ENCODE measurements around the gene LAMC2.
A peak's percentile ranks its signal among the peaks of the same experiment; 100 is the strongest.

Gene LAMC2

DNA sequence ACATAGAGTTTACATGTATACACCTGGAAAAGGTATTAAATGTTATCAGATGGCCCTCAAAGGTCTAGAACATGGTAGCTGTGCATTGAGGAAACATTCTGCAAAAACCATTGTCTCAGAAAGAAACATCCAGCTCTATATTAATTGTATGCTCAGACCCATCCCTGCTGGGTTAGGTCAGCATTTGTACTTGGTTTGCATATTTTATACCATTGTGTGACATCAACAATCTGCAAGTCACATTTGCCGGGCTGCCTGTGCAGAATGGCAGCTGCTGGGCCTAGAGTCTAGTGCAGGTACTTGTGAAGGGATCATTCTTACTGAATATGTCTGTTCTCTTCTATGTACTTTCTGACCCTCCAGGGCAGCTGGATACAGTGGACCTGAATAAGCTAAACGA lies 43.9 kb upstream of the LAMC2 start:
- no peak for TF ChIP-seq TOX (CRISPR knock-in tag; IDR thresholded peaks at IDR 0.05; ENCODE audit: borderline replicate concordance)
- ATAC-seq = no peak

DNA sequence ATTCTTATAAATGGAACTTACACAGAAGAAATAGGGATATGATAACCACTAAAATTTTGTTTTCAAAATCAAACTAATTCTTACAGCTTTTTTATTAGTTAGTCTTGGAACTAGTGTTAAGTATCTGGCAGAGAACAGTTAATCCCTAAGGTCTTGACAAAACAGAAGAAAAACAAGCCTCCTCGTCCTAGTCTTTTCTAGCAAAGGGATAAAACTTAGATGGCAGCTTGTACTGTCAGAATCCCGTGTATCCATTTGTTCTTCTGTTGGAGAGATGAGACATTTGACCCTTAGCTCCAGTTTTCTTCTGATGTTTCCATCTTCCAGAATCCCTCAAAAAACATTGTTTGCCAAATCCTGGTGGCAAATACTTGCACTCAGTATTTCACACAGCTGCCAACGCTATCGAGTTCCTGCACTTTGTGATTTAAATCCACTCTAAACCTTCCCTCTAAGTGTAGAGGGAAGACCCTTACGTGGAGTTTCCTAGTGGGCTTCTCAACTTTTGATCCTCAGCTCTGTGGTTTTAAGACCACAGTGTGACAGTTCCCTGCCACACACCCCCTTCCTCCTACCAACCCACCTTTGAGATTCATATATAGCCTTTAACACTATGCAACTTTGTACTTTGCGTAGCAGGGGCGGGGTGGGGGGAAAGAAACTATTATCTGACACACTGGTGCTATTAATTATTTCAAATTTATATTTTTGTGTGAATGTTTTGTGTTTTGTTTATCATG lies 42.3 kb upstream of the LAMC2 start:
- ATAC-seq = no peak
- TF ChIP-seq ZFP3 (CRISPR knock-in tag; IDR thresholded peaks at IDR 0.05) (no peak), PPARA (CRISPR knock-in tag; IDR thresholded peaks at IDR 0.05; ENCODE audit: borderline replicate concordance) (no peak), ISL1 (CRISPR knock-in tag; IDR thresholded peaks at IDR 0.05) (no peak)

DNA sequence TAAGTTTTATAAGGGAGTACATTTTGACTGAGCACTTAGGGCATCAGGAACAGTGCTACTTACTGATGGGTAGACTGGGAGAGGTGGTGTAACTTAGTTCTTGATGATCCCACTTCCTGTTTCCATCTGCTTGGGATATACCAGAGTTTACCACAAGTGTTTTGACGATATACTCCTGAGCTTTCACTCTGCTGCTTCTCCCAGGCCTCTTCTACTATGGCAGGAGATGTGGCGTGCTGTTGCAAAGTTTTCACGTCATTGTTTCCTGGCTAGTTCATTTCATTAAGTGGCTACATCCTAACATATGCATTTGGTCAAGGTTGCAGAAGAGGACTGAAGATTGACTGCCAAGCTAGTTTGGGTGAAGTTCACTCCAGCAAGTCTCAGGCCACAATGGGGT lies 41.3 kb upstream of the LAMC2 start:
- no peak for TF ChIP-seq GLIS3 (CRISPR knock-in tag; IDR thresholded peaks at IDR 0.05)
- no peak for TF ChIP-seq ZC3H10 (CRISPR knock-in tag; IDR thresholded peaks at IDR 0.05)
- TF ChIP-seq TOX (CRISPR knock-in tag; IDR thresholded peaks at IDR 0.05; ENCODE audit: borderline replicate concordance) = no peak
- TF ChIP-seq ZNF8 (CRISPR knock-in tag; IDR thresholded peaks at IDR 0.05) = no peak
- TF ChIP-seq ZNF70 (CRISPR knock-in tag; IDR thresholded peaks at IDR 0.05) = no peak
- TF ChIP-seq, protein P1, sequence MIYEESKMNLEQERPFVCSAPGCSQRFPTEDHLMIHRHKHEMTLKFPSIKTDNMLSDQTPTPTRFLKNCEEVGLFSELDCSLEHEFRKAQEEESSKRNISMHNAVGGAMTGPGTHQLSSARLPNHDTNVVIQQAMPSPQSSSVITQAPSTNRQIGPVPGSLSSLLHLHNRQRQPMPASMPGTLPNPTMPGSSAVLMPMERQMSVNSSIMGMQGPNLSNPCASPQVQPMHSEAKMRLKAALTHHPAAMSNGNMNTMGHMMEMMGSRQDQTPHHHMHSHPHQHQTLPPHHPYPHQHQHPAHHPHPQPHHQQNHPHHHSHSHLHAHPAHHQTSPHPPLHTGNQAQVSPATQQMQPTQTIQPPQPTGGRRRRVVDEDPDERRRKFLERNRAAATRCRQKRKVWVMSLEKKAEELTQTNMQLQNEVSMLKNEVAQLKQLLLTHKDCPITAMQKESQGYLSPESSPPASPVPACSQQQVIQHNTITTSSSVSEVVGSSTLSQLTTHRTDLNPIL (CRISPR knock-in tag; IDR thresholded peaks at IDR 0.05; ENCODE audit: low read depth) = no peak
- no peak for TF ChIP-seq ZFP30 (CRISPR knock-in tag; IDR thresholded peaks at IDR 0.05)
- no peak for TF ChIP-seq OSR1 (CRISPR knock-in tag; IDR thresholded peaks at IDR 0.05)
- no peak for TF ChIP-seq TCF4 (CRISPR knock-in tag; IDR thresholded peaks at IDR 0.05; ENCODE audit: borderline replicate concordance)
- TF ChIP-seq ESRRG (CRISPR knock-in tag; IDR thresholded peaks at IDR 0.05) = no peak
- TF ChIP-seq ZNF565 (CRISPR knock-in tag; conservative IDR thresholded peaks at IDR 0.05; ENCODE audit: low read depth) = no peak
- TF ChIP-seq CSDC2 (CRISPR knock-in tag; IDR thresholded peaks at IDR 0.05) = no peak
- TF ChIP-seq BACH2 (CRISPR knock-in tag; IDR thresholded peaks at IDR 0.05; ENCODE audit: borderline replicate concordance) = no peak
- no peak for TF ChIP-seq RARB (CRISPR knock-in tag; IDR thresholded peaks at IDR 0.05)
- TF ChIP-seq, protein P2, sequence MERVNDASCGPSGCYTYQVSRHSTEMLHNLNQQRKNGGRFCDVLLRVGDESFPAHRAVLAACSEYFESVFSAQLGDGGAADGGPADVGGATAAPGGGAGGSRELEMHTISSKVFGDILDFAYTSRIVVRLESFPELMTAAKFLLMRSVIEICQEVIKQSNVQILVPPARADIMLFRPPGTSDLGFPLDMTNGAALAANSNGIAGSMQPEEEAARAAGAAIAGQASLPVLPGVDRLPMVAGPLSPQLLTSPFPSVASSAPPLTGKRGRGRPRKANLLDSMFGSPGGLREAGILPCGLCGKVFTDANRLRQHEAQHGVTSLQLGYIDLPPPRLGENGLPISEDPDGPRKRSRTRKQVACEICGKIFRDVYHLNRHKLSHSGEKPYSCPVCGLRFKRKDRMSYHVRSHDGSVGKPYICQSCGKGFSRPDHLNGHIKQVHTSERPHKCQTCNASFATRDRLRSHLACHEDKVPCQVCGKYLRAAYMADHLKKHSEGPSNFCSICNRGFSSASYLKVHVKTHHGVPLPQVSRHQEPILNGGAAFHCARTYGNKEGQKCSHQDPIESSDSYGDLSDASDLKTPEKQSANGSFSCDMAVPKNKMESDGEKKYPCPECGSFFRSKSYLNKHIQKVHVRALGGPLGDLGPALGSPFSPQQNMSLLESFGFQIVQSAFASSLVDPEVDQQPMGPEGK (CRISPR knock-in tag; IDR thresholded peaks at IDR 0.05; ENCODE audit: borderline replicate concordance) = no peak
- ATAC-seq = no peak

DNA sequence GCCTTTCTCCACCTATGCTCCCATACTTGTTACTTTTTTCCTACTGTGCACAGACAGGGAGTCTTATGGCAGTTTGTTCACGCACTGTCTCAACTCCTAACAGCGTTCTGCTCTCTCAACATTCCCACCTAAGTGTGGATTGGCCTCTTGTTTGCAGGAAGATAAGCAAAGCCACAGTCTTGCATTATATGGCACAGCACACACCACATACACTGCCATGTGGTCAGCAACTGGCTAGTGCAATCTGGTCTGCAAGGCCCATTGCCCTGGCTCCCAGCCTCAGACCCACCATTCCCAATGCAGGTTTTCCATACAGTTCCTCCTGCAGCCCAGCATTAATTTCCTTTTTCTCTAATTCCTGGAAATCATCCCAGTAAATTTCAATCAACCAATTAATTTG lies 38.3 kb upstream of the LAMC2 start:
- peak; percentile 42 for ATAC-seq
- no peak for TF ChIP-seq ESRRG (CRISPR knock-in tag; IDR thresholded peaks at IDR 0.05)
- TF ChIP-seq ZNF565 (CRISPR knock-in tag; conservative IDR thresholded peaks at IDR 0.05; ENCODE audit: low read depth) = no peak
- no peak for TF ChIP-seq OSR1 (CRISPR knock-in tag; IDR thresholded peaks at IDR 0.05)
- TF ChIP-seq, protein P1 (CRISPR knock-in tag; IDR thresholded peaks at IDR 0.05; ENCODE audit: low read depth) = no peak
- TF ChIP-seq, protein P2 (CRISPR knock-in tag; IDR thresholded peaks at IDR 0.05; ENCODE audit: borderline replicate concordance) = no peak
- no peak for TF ChIP-seq ZFP30 (CRISPR knock-in tag; IDR thresholded peaks at IDR 0.05)
- TF ChIP-seq, protein P3, sequence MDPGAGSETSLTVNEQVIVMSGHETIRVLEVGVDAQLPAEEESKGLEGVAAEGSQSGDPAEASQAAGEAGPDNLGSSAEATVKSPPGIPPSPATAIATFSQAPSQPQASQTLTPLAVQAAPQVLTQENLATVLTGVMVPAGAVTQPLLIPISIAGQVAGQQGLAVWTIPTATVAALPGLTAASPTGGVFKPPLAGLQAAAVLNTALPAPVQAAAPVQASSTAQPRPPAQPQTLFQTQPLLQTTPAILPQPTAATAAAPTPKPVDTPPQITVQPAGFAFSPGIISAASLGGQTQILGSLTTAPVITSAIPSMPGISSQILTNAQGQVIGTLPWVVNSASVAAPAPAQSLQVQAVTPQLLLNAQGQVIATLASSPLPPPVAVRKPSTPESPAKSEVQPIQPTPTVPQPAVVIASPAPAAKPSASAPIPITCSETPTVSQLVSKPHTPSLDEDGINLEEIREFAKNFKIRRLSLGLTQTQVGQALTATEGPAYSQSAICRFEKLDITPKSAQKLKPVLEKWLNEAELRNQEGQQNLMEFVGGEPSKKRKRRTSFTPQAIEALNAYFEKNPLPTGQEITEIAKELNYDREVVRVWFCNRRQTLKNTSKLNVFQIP (CRISPR knock-in tag; IDR thresholded peaks at IDR 0.05; ENCODE audit: borderline replicate concordance, low read depth) = no peak
- TF ChIP-seq, protein P4, sequence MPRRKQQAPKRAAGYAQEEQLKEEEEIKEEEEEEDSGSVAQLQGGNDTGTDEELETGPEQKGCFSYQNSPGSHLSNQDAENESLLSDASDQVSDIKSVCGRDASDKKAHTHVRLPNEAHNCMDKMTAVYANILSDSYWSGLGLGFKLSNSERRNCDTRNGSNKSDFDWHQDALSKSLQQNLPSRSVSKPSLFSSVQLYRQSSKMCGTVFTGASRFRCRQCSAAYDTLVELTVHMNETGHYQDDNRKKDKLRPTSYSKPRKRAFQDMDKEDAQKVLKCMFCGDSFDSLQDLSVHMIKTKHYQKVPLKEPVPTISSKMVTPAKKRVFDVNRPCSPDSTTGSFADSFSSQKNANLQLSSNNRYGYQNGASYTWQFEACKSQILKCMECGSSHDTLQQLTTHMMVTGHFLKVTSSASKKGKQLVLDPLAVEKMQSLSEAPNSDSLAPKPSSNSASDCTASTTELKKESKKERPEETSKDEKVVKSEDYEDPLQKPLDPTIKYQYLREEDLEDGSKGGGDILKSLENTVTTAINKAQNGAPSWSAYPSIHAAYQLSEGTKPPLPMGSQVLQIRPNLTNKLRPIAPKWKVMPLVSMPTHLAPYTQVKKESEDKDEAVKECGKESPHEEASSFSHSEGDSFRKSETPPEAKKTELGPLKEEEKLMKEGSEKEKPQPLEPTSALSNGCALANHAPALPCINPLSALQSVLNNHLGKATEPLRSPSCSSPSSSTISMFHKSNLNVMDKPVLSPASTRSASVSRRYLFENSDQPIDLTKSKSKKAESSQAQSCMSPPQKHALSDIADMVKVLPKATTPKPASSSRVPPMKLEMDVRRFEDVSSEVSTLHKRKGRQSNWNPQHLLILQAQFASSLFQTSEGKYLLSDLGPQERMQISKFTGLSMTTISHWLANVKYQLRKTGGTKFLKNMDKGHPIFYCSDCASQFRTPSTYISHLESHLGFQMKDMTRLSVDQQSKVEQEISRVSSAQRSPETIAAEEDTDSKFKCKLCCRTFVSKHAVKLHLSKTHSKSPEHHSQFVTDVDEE (CRISPR knock-in tag; IDR thresholded peaks at IDR 0.05) = no peak
- no peak for TF ChIP-seq ZNF8 (CRISPR knock-in tag; IDR thresholded peaks at IDR 0.05)
- TF ChIP-seq GLIS3 (CRISPR knock-in tag; IDR thresholded peaks at IDR 0.05) = no peak
